ENCODE results near the gene ANXA6.

Gene ANXA6

DNA sequence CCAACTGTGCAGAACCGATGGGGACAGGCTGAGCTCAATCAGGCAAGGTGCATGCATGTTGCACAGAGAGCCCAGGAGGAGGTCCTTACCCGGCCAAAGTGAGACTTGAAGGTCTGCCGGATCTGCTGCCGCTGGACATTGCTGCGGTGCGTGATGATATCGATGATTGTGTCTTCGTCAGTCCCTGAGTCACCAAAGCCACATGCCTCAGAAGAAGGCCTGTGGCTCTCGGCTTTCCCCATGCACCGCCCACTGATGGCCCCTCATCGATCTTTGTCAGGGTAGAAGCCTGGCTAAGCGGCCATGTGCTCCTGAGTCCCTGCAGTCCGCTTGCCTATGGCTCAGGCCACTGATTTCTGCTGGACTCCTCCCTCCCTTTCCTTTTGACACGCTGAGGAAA is 34.8 kb downstream of the ANXA6 start:
- no peak overlapping the region for H3K4me2 ChIP-seq (ENCODE audit: low read length)
- H3K79me2 ChIP-seq (ENCODE audit: low read length): no peaks in the 10 kb centered on the region
- H3K9ac ChIP-seq (ENCODE audit: low read length): no peak overlapping the region
- 0 out of 2 replicates have a peak, but pooled peaks cover 5% of the 10 kb centered on the region for H3K27me3 ChIP-seq (ENCODE audit: low read depth, low read length)
- no peaks in the 10 kb centered on the region for H3K9me3 ChIP-seq (ENCODE audit: insufficient read depth, low read length)
- H3K36me3 ChIP-seq (replicated peaks; ENCODE audit: low read depth, low read length): no peaks in the 10 kb centered on the region
- no peak overlapping the region for H3K4me3 ChIP-seq (ENCODE audit: low read length)
- no peak overlapping the region for H3K27ac ChIP-seq (ENCODE audit: low read length)
- peaks cover 45% of the 10 kb centered on the region for H3K4me1 ChIP-seq (ENCODE audit: low read length)
- TF ChIP-seq, protein P1, sequence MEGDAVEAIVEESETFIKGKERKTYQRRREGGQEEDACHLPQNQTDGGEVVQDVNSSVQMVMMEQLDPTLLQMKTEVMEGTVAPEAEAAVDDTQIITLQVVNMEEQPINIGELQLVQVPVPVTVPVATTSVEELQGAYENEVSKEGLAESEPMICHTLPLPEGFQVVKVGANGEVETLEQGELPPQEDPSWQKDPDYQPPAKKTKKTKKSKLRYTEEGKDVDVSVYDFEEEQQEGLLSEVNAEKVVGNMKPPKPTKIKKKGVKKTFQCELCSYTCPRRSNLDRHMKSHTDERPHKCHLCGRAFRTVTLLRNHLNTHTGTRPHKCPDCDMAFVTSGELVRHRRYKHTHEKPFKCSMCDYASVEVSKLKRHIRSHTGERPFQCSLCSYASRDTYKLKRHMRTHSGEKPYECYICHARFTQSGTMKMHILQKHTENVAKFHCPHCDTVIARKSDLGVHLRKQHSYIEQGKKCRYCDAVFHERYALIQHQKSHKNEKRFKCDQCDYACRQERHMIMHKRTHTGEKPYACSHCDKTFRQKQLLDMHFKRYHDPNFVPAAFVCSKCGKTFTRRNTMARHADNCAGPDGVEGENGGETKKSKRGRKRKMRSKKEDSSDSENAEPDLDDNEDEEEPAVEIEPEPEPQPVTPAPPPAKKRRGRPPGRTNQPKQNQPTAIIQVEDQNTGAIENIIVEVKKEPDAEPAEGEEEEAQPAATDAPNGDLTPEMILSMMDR (IDR thresholded peaks at IDR 0.05; ENCODE audit: low read depth, low read length): no peak
- no peak for TF ChIP-seq EZH2phosphoT487 (IDR thresholded peaks at IDR 0.05; ENCODE audit: low read depth)
- H4K20me1 ChIP-seq (ENCODE audit: insufficient read depth, low read length): no peaks in the 10 kb centered on the region
- no peak overlapping the region for H2AFZ ChIP-seq (ENCODE audit: low read depth, low read length)

DNA sequence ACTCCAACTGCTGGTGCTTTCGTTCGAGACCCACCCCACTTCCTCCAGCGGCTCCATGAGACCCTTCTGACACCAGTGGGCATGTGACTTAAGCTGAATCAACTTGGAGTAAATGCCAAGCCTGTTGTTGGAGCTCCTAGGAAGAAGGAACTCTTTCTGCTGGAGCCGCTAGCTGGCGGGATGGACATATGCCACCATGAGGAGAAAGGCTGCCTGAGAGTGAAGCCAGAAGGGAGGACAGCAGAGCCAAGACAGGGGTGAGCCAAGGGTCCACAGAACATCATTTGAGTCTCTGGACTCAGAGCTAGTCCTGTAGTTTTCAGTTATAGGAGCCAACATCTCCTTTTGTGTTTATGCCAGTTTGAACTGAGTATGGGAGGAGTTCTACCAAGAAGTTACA is 35.9 kb downstream of the ANXA6 start:
- no peak overlapping the region for H3K4me2 ChIP-seq (ENCODE audit: low read length)
- no peaks in the 10 kb centered on the region for H3K36me3 ChIP-seq (replicated peaks; ENCODE audit: low read depth, low read length)
- no peak overlapping the region for H3K9ac ChIP-seq (ENCODE audit: low read length)
- H3K27me3 ChIP-seq (ENCODE audit: low read depth, low read length): no peaks in the 10 kb centered on the region
- no peak for TF ChIP-seq EZH2phosphoT487 (IDR thresholded peaks at IDR 0.05; ENCODE audit: low read depth)
- TF ChIP-seq, protein P1 (IDR thresholded peaks at IDR 0.05; ENCODE audit: low read depth, low read length): no peak
- no peaks in the 10 kb centered on the region for H3K79me2 ChIP-seq (ENCODE audit: low read length)
- H4K20me1 ChIP-seq (ENCODE audit: insufficient read depth, low read length): no peaks in the 10 kb centered on the region
- H3K4me3 ChIP-seq (ENCODE audit: low read length): no peak overlapping the region
- peaks cover 36% of the 10 kb centered on the region for H3K4me1 ChIP-seq (ENCODE audit: low read length)
- H3K27ac ChIP-seq (ENCODE audit: low read length): no peak overlapping the region
- no peak overlapping the region for H2AFZ ChIP-seq (ENCODE audit: low read depth, low read length)
- H3K9me3 ChIP-seq (ENCODE audit: insufficient read depth, low read length): no peaks in the 10 kb centered on the region

DNA sequence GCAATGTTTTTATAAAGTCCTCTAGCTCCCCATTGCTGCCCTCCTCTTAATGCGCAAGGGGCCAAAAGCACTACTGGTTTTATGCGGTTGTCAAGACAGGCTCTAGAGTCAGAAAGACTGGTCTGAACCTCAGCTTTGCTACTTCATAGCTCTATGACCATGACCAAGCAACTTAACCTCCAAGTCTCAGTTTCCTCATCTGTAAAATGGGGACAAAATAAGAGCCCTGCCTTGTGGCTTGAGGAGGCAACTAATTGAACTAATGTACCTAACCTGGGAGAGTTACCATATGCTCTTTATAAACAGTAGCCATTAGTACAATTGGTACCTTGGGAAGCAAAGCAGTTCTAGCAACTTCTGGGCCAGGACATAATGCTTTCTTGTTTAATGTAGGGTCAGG is 36.5 kb downstream of the ANXA6 start:
- Histone ChIP-seq H3K36me3 (replicated peaks; ENCODE audit: low read depth, low read length) (no peaks in the 10 kb centered on the region), H4K20me1 (ENCODE audit: insufficient read depth, low read length) (no peaks in the 10 kb centered on the region), H3K79me2 (ENCODE audit: low read length) (no peaks in the 10 kb centered on the region), H3K9me3 (ENCODE audit: insufficient read depth, low read length) (no peaks in the 10 kb centered on the region), H2AFZ (ENCODE audit: low read depth, low read length) (no peak overlapping the region), H3K4me3 (ENCODE audit: low read length) (no peak overlapping the region), H3K9ac (ENCODE audit: low read length) (no peak overlapping the region), H3K4me2 (ENCODE audit: low read length) (no peak overlapping the region), H3K27me3 (ENCODE audit: low read depth, low read length) (no peaks in the 10 kb centered on the region), H3K4me1 (ENCODE audit: low read length) (peaks cover 32% of the 10 kb centered on the region), H3K27ac (ENCODE audit: low read length) (no peak overlapping the region)
- TF ChIP-seq, protein P1 (IDR thresholded peaks at IDR 0.05; ENCODE audit: low read depth, low read length): no peak
- TF ChIP-seq EZH2phosphoT487 (IDR thresholded peaks at IDR 0.05; ENCODE audit: low read depth): no peak

DNA sequence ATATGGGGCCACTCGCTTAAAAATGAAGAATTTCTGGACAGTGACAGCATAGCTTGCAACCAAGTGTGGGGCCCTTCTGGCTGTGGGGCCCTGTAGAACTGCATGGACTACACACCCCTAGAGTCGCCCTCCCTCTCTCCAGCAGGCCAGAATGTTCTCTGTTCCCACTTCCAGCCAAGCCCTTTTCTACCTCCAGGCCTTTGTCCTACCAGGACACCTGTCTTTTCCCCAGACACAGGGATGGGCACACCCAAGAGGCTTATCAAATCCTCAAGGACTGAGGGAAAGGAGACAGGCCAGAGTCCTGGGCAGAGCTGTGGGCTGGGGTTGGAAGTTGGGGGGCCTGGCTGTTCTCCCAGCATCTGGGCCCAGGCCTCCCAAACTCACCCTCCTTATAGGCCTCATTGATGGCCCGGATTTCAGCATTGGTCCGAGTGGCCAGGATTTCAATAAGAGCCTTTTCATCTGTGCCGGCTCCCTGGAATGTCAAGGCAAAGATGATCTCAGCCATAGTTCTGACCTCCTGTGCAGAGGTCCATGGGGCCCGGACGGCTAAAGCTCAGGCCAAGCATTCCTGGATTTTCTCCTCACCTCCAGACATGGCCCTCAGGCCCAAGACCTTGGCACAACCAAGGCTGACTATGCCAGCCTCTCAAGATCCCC is 38.5 kb downstream of the ANXA6 start:
- Histone ChIP-seq H3K79me2 (ENCODE audit: low read length) (no peaks in the 10 kb centered on the region), H3K4me3 (ENCODE audit: low read length) (no peak overlapping the region), H3K4me1 (ENCODE audit: low read length) (peaks cover 18% of the 10 kb centered on the region), H3K9ac (ENCODE audit: low read length) (no peak overlapping the region), H3K9me3 (ENCODE audit: insufficient read depth, low read length) (no peaks in the 10 kb centered on the region), H3K36me3 (replicated peaks; ENCODE audit: low read depth, low read length) (no peaks in the 10 kb centered on the region), H3K27ac (ENCODE audit: low read length) (no peak overlapping the region), H2AFZ (ENCODE audit: low read depth, low read length) (no peak overlapping the region), H3K4me2 (ENCODE audit: low read length) (no peak overlapping the region), H4K20me1 (ENCODE audit: insufficient read depth, low read length) (no peaks in the 10 kb centered on the region), H3K27me3 (ENCODE audit: low read depth, low read length) (no peaks in the 10 kb centered on the region)
- TF ChIP-seq, protein P1 (IDR thresholded peaks at IDR 0.05; ENCODE audit: low read depth, low read length): no peak
- no peak for TF ChIP-seq EZH2phosphoT487 (IDR thresholded peaks at IDR 0.05; ENCODE audit: low read depth)

Data from OCI-LY3 (cell line).